Psoas muscle (tissue), 8 donors: ENCODE data around the gene MDFIC. TPM values are rescaled to one million over a fixed set of nuclear protein-coding genes. Genes with fewer than 3 reads are reported as not detected.
"Not testable (repeated sequence)": the region's sequence is repeated elsewhere in the genome, so short reads cannot be mapped to it uniquely, and the experiment has no call there.

Experiments
- ATAC-seq, 4 donors: fragments of 200-7000 bp; cut with Tn5 transposase; one replicate each; pipeline ENCODE4 v1.9.1; 2020; ENCODE audit warnings: moderate library complexity in 3 of 4, mild to moderate bottlenecking in 2 of 4
- DNase-seq, 2 donors: peaks; one replicate each; pipeline ENCODE4 v3.0.0-alpha.2; 2020
- H3K27ac ChIP-seq: fragments of 200-600 bp; one replicate; pipeline ENCODE4 v1.8.0; 2022
- H3K27me3 ChIP-seq, 3 donors: fragments of 200-600 bp in 1 of 3; one replicate each; pipeline versions ENCODE4 v1.6.1 to v1.8.0; 2013 to 2022; ENCODE audit warnings: low read length in 2 of 3, mild to moderate bottlenecking in 2 of 3, moderate library complexity in 1 of 3; ENCODE audit not compliant: insufficient read depth in 3 of 3
- H3K36me3 ChIP-seq, 2 donors: fragments of 200-600 bp in 1 of 2; one replicate each; pipeline versions ENCODE4 v1.6.1 to v1.8.0; 2013 to 2022; ENCODE audit warnings: low read depth in 1 of 2, mild to moderate bottlenecking in 1 of 2, moderate library complexity in 1 of 2; ENCODE audit not compliant: insufficient read depth in 1 of 2
- H3K4me1 ChIP-seq: fragments of 200-600 bp; one replicate; pipeline ENCODE4 v1.8.0; 2022
- H3K4me3 ChIP-seq: fragments of 200-600 bp; one replicate; pipeline ENCODE4 v1.8.0; 2022; ENCODE audit warnings: mild to moderate bottlenecking
- H3K9me3 ChIP-seq: fragments of 200-600 bp; one replicate; pipeline ENCODE4 v1.8.0; 2022
- WGBS, 3 donors: extraction: QIAGEN DNeasy Blood & Tissue Kit; methylation state at CpG; one replicate each; pipeline versions ENCODE4 v1.1.6 to v1.1.7; 2013; 5-methylcytosine and 5-hydroxymethylcytosine counted together
- intact Hi-C, 2 donors: fragments of 100-400 bp; cut with DNase I; formaldehyde crosslinking; loops; one replicate each; pipeline versions ENCODE4 v1.11.0 to v1.14.2; 2022
- polyA plus RNA-seq, 3 donors: library from polyadenylated mRNA; stranded (reverse); fragments of 200-250 nt; gene quantifications; one replicate each; pipeline ENCODE4 v1.2.3, GENCODE V29; 2013
- total RNA-seq, 4 donors: library from RNA; stranded (reverse); fragmentation: NEBNext Ultra II Directional in 2 of 4; extraction: Animal tissue kit (Norgen Biotek cat#: 25700) in 2 of 4; gene quantifications; one replicate each; pipeline versions ENCODE4 v1.2.1 to v1.2.4, GENCODE V29; 2021 to 2023
- TF ChIP-seq, protein P1 (sequence below): fragments of 200-600 bp; IDR thresholded peaks from one replicate; pipeline ENCODE4 v1.8.0; 2022; ENCODE audit warnings: antibody characterized with exemption
- donor health status: healthy with polysubstance abuse.
- donor health status: DM: no; HTN: no; CAD: no; lungs with moderate emphysema.
- donor health status: Bipolar disorder and iron deficiency.
- donor health status: healthy.
- donor health status: DM: yes; HTN: yes; CAD: no.
- donor health status: DM: no; HTN: no; CAD: no.
- donor health status: DM: no; HTN: no; CAD: no.
- donor health status: DM: yes; HTN: yes; CAD: no.

Gene MDFIC
- total and polyA plus RNA-seq, 7 donors = 2.7 to 14.6 (median 7.1) TPM

DNA sequence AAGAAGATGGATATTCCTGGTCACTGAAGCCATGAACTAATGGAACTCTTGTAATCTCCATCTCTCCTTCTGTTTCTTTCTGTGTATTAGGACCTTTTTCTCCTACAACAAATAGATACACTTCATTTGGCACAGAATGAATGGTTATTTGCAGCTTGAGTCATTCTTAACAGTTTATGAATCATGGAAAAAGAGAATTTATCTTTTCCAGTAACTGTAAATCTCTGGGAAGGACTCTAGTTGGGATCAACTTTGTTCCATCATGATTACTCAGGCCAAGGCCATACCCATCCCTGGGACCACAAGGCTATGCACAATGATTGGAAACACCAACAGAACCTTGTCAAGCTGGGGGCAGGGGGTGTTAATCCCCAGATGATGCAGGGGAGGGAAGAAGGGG lies 36.1 kb upstream of the MDFIC start:
- Histone ChIP-seq H3K4me3 (no peak overlapping the region), H3K27me3 (no peaks in the 10 kb centered on the region), H3K9me3 (no peaks in the 10 kb centered on the region), H3K4me1 (no peaks in the 10 kb centered on the region), H3K36me3 (no peaks in the 10 kb centered on the region), H3K27ac (no peak overlapping the region)
- ATAC-seq (no peak), DNase-seq (no peak)
- TF ChIP-seq, protein P1, sequence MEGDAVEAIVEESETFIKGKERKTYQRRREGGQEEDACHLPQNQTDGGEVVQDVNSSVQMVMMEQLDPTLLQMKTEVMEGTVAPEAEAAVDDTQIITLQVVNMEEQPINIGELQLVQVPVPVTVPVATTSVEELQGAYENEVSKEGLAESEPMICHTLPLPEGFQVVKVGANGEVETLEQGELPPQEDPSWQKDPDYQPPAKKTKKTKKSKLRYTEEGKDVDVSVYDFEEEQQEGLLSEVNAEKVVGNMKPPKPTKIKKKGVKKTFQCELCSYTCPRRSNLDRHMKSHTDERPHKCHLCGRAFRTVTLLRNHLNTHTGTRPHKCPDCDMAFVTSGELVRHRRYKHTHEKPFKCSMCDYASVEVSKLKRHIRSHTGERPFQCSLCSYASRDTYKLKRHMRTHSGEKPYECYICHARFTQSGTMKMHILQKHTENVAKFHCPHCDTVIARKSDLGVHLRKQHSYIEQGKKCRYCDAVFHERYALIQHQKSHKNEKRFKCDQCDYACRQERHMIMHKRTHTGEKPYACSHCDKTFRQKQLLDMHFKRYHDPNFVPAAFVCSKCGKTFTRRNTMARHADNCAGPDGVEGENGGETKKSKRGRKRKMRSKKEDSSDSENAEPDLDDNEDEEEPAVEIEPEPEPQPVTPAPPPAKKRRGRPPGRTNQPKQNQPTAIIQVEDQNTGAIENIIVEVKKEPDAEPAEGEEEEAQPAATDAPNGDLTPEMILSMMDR = no peak
- intact Hi-C loops = no loop called here

DNA sequence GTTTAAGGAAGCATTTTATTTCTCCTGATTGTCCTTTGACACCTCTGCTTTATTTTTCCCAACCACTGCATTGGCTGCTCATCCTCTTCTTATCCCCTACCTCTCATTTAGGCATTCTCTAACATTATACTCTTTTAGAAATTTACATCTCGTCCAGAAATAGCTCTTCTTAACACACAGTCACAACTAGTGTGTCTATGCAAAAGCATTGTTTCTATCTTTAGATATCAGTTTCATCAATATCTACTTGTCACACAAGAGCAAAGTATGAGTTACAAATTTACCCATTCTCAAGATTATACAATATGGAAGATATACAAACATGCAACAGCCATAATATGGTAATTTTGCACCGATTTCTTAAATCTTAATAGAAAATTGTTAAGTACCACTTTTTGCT lies 35.7 kb upstream of the MDFIC start:
- H3K27me3 ChIP-seq = no peaks in the 10 kb centered on the region
- ATAC-seq = no peak
- H3K4me3 ChIP-seq = no peak overlapping the region
- H3K27ac ChIP-seq = no peak overlapping the region
- H3K36me3 ChIP-seq = no peaks in the 10 kb centered on the region
- H3K4me1 ChIP-seq = no peaks in the 10 kb centered on the region
- WGBS, 3 donors = 92 to 93% (median 92%) methylated on average over 2 of the region's 2 CpGs
- TF ChIP-seq, protein P1 = no peak
- H3K9me3 ChIP-seq = no peaks in the 10 kb centered on the region
- intact Hi-C loops = no loop called here
- DNase-seq = no peak

- H3K27ac ChIP-seq, H3K27me3 ChIP-seq, H3K36me3 ChIP-seq, H3K9me3 ChIP-seq, H3K4me1 ChIP-seq, ATAC-seq, intact Hi-C loops, DNase-seq, H3K4me3 ChIP-seq: not testable (repeated sequence)
- 95 to 97% (median 96%) methylated on average over 3 of the region's 3 CpGs for WGBS, 3 donors
These were observed 32.8 kb upstream of the MDFIC start for GRCh38 chr7:114889116-114889515.

GRCh38 chr7:114889646-114890285 lies 32.1 kb upstream of the MDFIC start:
- Histone ChIP-seq H3K4me3 (no peak overlapping the region), H3K4me1 (no peaks in the 10 kb centered on the region), H3K36me3 (no peaks in the 10 kb centered on the region), H3K27ac (no peak overlapping the region), H3K27me3 (no peaks in the 10 kb centered on the region), H3K9me3 (peaks cover 3% of the 10 kb centered on the region)
- 88 to 94% (median 89%) methylated on average over 3 of the region's 3 CpGs for WGBS, 3 donors
- intact Hi-C loops = no loop called here
- TF ChIP-seq, protein P1 = no peak
- no peak for DNase-seq
- peak in 3 of 4 donors; percentile 41 to 66 (median 62) for ATAC-seq

- H3K27me3 ChIP-seq = no peaks in the 10 kb centered on the region
- peaks cover 3% of the 10 kb centered on the region for H3K9me3 ChIP-seq
- H3K4me3 ChIP-seq = no peak overlapping the region
- DNase-seq = no peak
- TF ChIP-seq, protein P1 = no peak
- 95 to 99% (median 95%) methylated on average over 4 of the region's 4 CpGs for WGBS, 3 donors
- no peaks in the 10 kb centered on the region for H3K36me3 ChIP-seq
- H3K4me1 ChIP-seq = no peaks in the 10 kb centered on the region
- no peak for ATAC-seq
- intact Hi-C loops = no loop called here
- H3K27ac ChIP-seq = no peak overlapping the region
These were observed 31.3 kb upstream of the MDFIC start for GRCh38 chr7:114890561-114890960.
